Stomach (tissue), 4 donors: ENCODE data around the gene GRAMD4.

Source experiments
- EP300 ChIP-seq: sonication (generic); formaldehyde crosslinking; IDR thresholded peaks from one replicate; pipeline ENCODE4 v1.6.1; 2017; ENCODE audit warnings: antibody characterized with exemption
- POLR2A ChIP-seq, 4 donors: fragments of 450-650 bp; IDR thresholded peaks; one replicate each; pipeline ENCODE4 v1.6.1; 2016; ENCODE audit warnings: antibody characterized with exemption in 4 of 4, control low read depth in 2 of 4, mild to moderate bottlenecking in 1 of 4, moderate library complexity in 1 of 4
- POLR2AphosphoS5 ChIP-seq, 3 donors: sonication (generic); formaldehyde crosslinking; IDR thresholded peaks; one replicate each; pipeline ENCODE4 v1.6.1; 2016; ENCODE audit warnings: antibody characterized with exemption in 3 of 3
- TF ChIP-seq, protein P1 (sequence below), 7 experiments: fragments of 450-650 bp in 4 of 7; fragments of 200-600 bp in 3 of 7; sonication (generic) in 3 of 7; IDR thresholded peaks; one replicate each; pipeline ENCODE4 v1.5.1; 2016 to 2019; ENCODE audit warnings: antibody characterized with exemption in 7 of 7, control low read depth in 2 of 7, mild to moderate bottlenecking in 1 of 7

DNA sequence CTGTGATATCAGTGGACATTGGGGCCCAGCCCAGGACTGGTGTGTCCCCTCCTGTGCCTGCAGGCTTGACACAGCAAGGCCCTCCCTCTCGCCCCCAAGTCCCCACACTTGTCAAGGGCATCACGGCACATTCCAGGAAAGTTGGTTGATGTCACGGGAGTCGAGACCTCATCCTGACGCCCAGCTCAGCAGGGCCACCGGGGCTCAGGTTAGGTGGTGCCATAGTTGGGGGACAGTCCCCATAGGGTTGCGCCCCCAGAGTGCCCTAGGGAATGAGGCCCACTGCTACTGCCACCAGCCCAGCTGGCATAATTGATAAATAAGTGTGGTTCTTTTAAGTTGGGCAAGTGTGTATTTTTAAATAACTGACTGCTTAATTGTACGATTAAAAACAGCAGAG lies 28.3 kb upstream of the GRAMD4 start:
- TF ChIP-seq, protein P1, sequence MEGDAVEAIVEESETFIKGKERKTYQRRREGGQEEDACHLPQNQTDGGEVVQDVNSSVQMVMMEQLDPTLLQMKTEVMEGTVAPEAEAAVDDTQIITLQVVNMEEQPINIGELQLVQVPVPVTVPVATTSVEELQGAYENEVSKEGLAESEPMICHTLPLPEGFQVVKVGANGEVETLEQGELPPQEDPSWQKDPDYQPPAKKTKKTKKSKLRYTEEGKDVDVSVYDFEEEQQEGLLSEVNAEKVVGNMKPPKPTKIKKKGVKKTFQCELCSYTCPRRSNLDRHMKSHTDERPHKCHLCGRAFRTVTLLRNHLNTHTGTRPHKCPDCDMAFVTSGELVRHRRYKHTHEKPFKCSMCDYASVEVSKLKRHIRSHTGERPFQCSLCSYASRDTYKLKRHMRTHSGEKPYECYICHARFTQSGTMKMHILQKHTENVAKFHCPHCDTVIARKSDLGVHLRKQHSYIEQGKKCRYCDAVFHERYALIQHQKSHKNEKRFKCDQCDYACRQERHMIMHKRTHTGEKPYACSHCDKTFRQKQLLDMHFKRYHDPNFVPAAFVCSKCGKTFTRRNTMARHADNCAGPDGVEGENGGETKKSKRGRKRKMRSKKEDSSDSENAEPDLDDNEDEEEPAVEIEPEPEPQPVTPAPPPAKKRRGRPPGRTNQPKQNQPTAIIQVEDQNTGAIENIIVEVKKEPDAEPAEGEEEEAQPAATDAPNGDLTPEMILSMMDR (IDR thresholded peaks at IDR 0.05) = no peak
- TF ChIP-seq POLR2AphosphoS5 (IDR thresholded peaks at IDR 0.05) (no peak), POLR2A (IDR thresholded peaks at IDR 0.05) (no peak), EP300 (no peak)
